ENCODE measurements around the gene FBXW4. TPM values are rescaled to one million over a fixed set of nuclear protein-coding genes. Genes with fewer than 3 reads are reported as not detected.

Gene FBXW4
- total RNA-seq, 1 experiment from 2014 or later: 38.2 TPM

GRCh38 chr10:101561068-101561915 is 133.7 kb downstream of the FBXW4 start:
- BruUV-seq (replicated peaks): no TSS peak
- H4K20me1 ChIP-seq (ENCODE audit: insufficient read depth): no peaks in the 10 kb centered on the region
- H2AFZ ChIP-seq: no peak overlapping the region
- H3K9me3 ChIP-seq (ENCODE audit: insufficient read depth, low read depth): no peaks in the 10 kb centered on the region
- no peaks in the 10 kb centered on the region for H3F3A ChIP-seq (ENCODE audit: insufficient read depth, low read depth)
- TF ChIP-seq EZH2 (IDR thresholded peaks at IDR 0.05; ENCODE audit: low read depth) (no peak), CTCF (conservative IDR thresholded peaks at IDR 0.05) (no peak)
- no peaks in the 10 kb centered on the region for H3K79me2 ChIP-seq (ENCODE audit: low read depth)
- no peaks in the 10 kb centered on the region for H3K4me1 ChIP-seq (replicated peaks; ENCODE audit: insufficient read depth)
- DNase-seq: no peak
- CTCF ChIA-PET: no interaction called here
- H3K4me2 ChIP-seq: no peak overlapping the region
- no peak overlapping the region for H3K27ac ChIP-seq
- no peaks in the 10 kb centered on the region for H3K9me2 ChIP-seq (ENCODE audit: insufficient read depth)
- no peak overlapping the region for H3K4me3 ChIP-seq
- no peaks in the 10 kb centered on the region for H3K36me3 ChIP-seq (ENCODE audit: low read depth)
- peaks cover 6% of the 10 kb centered on the region; the same call in 1 of the 2 replicates for H3K27me3 ChIP-seq (ENCODE audit: insufficient read depth, low read depth)
- intact Hi-C loops (cut with micrococcal nuclease; ENCODE audit: unreplicated experiment): no loop called here
- POLR2A ChIA-PET (ENCODE audit: unreplicated experiment): no interaction called here

Small RNA genes lying within 50 kb of the gene (microRNA-seq; reads per million reads assigned to microRNA genes)
- gene MIR3158-1 (ENCODE audit: borderline number of aligned reads, borderline replicate concordance): not detected
- gene MIR3158-2 (ENCODE audit: borderline number of aligned reads, borderline replicate concordance): not detected

Other genes with a start within 250 kb of the FBXW4 start
- gene POLL, start 106.9 kb downstream of the FBXW4 start, total RNA-seq (2021): 30.3 and 31.5 TPM in 2 replicates
- gene DPCD, start 106.8 kb downstream of the FBXW4 start, total RNA-seq (2021): 20.3 and 21.5 TPM in 2 replicates
- gene FGF8, start 80.9 kb upstream of the FBXW4 start, total RNA-seq (2021): not detected in 2 replicates
- 36.1 and 43.6 TPM in 2 replicates for gene NPM3, start 88.3 kb upstream of the FBXW4 start, total RNA-seq (2021)
- gene OGA, start 123.3 kb upstream of the FBXW4 start, total RNA-seq (2021): 79.8 and 82.0 TPM in 2 replicates
- 4.0 and 5.1 TPM in 2 replicates for gene KCNIP2, start 148.6 kb upstream of the FBXW4 start, total RNA-seq (2021)